ENCODE data around the gene AK1.

Gene AK1

DNA sequence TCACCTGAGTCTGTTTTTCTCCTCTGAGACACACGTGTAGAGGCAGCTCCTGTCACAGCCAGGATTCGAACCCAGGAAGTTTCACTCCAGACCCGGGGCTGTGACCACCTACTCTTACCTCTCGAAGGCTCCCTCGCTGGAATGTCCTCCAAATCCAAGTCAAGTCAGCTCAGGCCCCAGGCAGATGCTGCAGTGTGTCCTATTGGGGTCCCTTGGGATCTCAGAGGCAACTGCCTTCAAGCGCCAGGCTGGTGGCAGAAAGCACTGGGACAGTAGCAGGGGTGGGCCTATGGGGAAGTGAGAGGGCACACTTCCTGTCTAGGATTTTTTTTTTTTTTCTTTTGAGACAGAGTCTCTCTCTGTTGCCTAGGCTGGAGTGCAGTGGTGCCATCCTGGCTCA, 40.1 kb upstream of the AK1 start:
- WGBS (ENCODE audit: extremely low coverage, insufficient coverage, low lambda C conversion rate) = no CpG with 5 or more reads among the region's 6 CpGs
- no peaks in the 10 kb centered on the region for H3K79me2 ChIP-seq (ENCODE audit: control insufficient read depth, insufficient read depth, low read length)
- no peaks in the 10 kb centered on the region for H3K4me1 ChIP-seq (ENCODE audit: control insufficient read depth, low read depth, low read length)
- H3K9ac ChIP-seq (ENCODE audit: low read length) = no peak overlapping the region
- DNase-seq = no peak
- no peak overlapping the region for H3K4me2 ChIP-seq (ENCODE audit: low read length)
- no peaks in the 10 kb centered on the region for H3K36me3 ChIP-seq (ENCODE audit: control insufficient read depth, insufficient read depth, low read length)
- no peak overlapping the region for H3K18ac ChIP-seq (ENCODE audit: low read length)
- no peak overlapping the region for H4K5ac ChIP-seq (ENCODE audit: low read length)
- no peak overlapping the region for H2BK120ac ChIP-seq (ENCODE audit: low read depth, low read length)
- no peak overlapping the region for H2AK5ac ChIP-seq (ENCODE audit: low read length)
- no peaks in the 10 kb centered on the region for H3K27me3 ChIP-seq (ENCODE audit: insufficient read depth, low read length, poor library complexity)
- no peak overlapping the region for H3K27ac ChIP-seq (ENCODE audit: low read depth, low read length)
- no peak overlapping the region for H4K8ac ChIP-seq (ENCODE audit: low read depth, low read length)
- H3K23ac ChIP-seq (ENCODE audit: low read length) = no peak overlapping the region
- H3K4ac ChIP-seq (ENCODE audit: low read depth, low read length) = no peak overlapping the region
- no peak overlapping the region for H2BK5ac ChIP-seq (ENCODE audit: low read length)
- H3K4me3 ChIP-seq (ENCODE audit: low read length) = no peak overlapping the region
- no peaks in the 10 kb centered on the region for H3K79me1 ChIP-seq (ENCODE audit: low read length)
- no peak overlapping the region for H2BK15ac ChIP-seq (replicated peaks; ENCODE audit: low read depth)
- H3K56ac ChIP-seq (ENCODE audit: low read length) = no peak overlapping the region

- Histone ChIP-seq H4K8ac (ENCODE audit: low read depth, low read length) (no peak within 1 kb of the TSS), H2BK15ac (replicated peaks; ENCODE audit: low read depth) (no peak within 1 kb of the TSS), H4K5ac (ENCODE audit: low read length) (no peak within 1 kb of the TSS), H3K79me1 (ENCODE audit: low read length) (no peaks in the 10 kb centered on the region), H3K79me2 (ENCODE audit: control insufficient read depth, insufficient read depth, low read length) (no peaks in the 10 kb centered on the region), H3K9ac (ENCODE audit: low read length) (peak within 1 kb of the TSS; percentile 71), H3K4ac (ENCODE audit: low read depth, low read length) (no peak within 1 kb of the TSS), H3K23ac (ENCODE audit: low read length) (no peak within 1 kb of the TSS), H3K18ac (ENCODE audit: low read length) (no peak within 1 kb of the TSS), H2BK5ac (ENCODE audit: low read length) (no peak within 1 kb of the TSS), H2BK120ac (ENCODE audit: low read depth, low read length) (no peak within 1 kb of the TSS), H3K4me1 (ENCODE audit: control insufficient read depth, low read depth, low read length) (no peaks in the 10 kb centered on the region), H3K27ac (ENCODE audit: low read depth, low read length) (no peak within 1 kb of the TSS), H3K27me3 (ENCODE audit: insufficient read depth, low read length, poor library complexity) (no peaks in the 10 kb centered on the region), H3K4me2 (ENCODE audit: low read length) (peak within 1 kb of the TSS; percentile 89), H3K56ac (ENCODE audit: low read length) (peak within 1 kb of the TSS; percentile 83), H3K4me3 (ENCODE audit: low read length) (peak within 1 kb of the TSS; percentile 48), H3K36me3 (ENCODE audit: control insufficient read depth, insufficient read depth, low read length) (no peaks in the 10 kb centered on the region), H2AK5ac (ENCODE audit: low read length) (no peak within 1 kb of the TSS)
- DNase-seq = peak; percentile 91
- no CpG with 5 or more reads among the region's 71 CpGs for WGBS (ENCODE audit: extremely low coverage, insufficient coverage, low lambda C conversion rate)
These were observed 39.5 kb upstream of the AK1 start, which contains the start of gene ST6GALNAC4 for GRCh38 chr9:127916720-127917581. Gene ST6GALNAC4, minus strand, starts transcription at chr9:127917041. Its CDS starts 622 bp downstream, at chr9:127916419.

DNA sequence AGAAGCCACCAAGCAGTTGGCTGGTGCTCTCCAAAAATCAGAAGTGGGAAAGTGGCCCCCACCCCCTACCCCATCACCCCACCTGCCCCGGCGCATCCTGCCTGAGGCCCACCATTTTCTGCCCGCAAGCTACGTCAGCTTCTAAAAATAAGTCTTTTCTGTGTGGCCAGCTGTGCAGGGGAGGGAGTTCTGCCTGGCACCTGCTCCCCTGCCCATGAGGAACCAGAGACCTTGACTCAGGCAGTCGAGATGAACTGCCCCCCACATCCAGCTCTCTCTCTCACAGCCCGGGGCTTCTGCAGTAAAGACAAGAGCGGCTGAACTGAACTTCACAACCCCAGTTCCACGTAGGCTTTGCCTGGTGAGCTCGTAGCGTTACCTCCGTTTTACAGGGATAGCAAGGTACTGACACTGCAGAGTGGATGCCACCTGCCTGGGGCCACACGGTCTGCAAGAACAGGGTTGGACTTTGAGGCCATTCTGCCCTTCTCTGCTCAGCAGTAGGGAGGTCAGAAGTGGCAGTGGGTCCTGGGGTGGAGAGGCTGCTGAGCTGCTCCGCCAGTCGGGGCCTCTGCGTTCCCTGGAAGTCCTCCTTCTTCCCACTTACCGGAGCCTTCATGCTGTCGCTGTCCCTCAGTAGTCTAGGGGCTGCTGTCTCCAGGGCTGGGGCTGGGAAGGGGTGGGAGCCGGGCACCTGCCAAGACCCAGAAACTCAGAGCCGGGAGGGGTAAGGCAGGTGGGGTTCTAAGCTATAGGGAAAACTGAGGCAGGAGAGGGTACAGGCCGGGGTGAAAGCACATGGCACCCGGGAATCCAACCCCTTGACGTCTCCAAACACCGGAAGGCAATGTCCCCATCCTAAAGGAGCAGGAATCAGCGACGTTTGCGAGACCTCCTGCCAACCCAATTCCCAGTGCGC, 38.6 kb upstream of the AK1 start:
- Histone ChIP-seq H3K4me2 (ENCODE audit: low read length) (peak overlapping the region; percentile 89), H3K79me2 (ENCODE audit: control insufficient read depth, insufficient read depth, low read length) (no peaks in the 10 kb centered on the region), H3K36me3 (ENCODE audit: control insufficient read depth, insufficient read depth, low read length) (no peaks in the 10 kb centered on the region), H2BK5ac (ENCODE audit: low read length) (no peak overlapping the region), H3K18ac (ENCODE audit: low read length) (no peak overlapping the region), H3K79me1 (ENCODE audit: low read length) (no peaks in the 10 kb centered on the region), H3K4me3 (ENCODE audit: low read length) (peak overlapping the region; percentile 48), H3K4me1 (ENCODE audit: control insufficient read depth, low read depth, low read length) (no peaks in the 10 kb centered on the region), H3K23ac (ENCODE audit: low read length) (no peak overlapping the region), H2BK15ac (replicated peaks; ENCODE audit: low read depth) (no peak overlapping the region), H3K56ac (ENCODE audit: low read length) (peak overlapping the region; percentile 83), H2AK5ac (ENCODE audit: low read length) (no peak overlapping the region), H4K8ac (ENCODE audit: low read depth, low read length) (no peak overlapping the region), H4K5ac (ENCODE audit: low read length) (no peak overlapping the region), H3K27me3 (ENCODE audit: insufficient read depth, low read length, poor library complexity) (no peaks in the 10 kb centered on the region), H2BK120ac (ENCODE audit: low read depth, low read length) (no peak overlapping the region), H3K4ac (ENCODE audit: low read depth, low read length) (no peak overlapping the region), H3K27ac (ENCODE audit: low read depth, low read length) (no peak overlapping the region), H3K9ac (ENCODE audit: low read length) (peak overlapping the region; percentile 71)
- no CpG with 5 or more reads among the region's 27 CpGs for WGBS (ENCODE audit: extremely low coverage, insufficient coverage, low lambda C conversion rate)
- no peak for DNase-seq

DNA sequence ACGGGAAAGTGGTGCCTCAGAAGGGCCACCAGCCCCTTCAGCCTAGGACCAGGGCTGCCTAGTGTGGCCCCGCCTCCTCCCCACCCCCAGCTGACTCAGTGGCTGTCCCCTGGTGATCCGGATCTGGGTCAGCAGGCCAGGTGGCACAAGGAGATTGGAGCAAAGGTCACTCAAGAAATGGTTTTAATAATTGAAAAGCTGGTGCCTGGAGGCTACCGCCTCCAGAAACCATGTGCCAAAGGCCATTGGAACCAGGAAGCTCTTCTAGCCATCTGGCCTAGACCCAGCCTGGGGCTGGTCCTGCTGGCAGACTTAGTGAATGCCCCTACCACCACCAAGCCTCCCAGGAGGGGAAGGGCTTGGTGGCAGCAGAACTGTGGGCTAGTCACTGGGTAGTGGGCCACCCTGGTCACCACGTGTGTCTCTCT, 37.9 kb upstream of the AK1 start:
- Histone ChIP-seq H3K4ac (ENCODE audit: low read depth, low read length) (no peak overlapping the region), H3K79me2 (ENCODE audit: control insufficient read depth, insufficient read depth, low read length) (no peaks in the 10 kb centered on the region), H2BK5ac (ENCODE audit: low read length) (no peak overlapping the region), H3K4me2 (ENCODE audit: low read length) (no peak overlapping the region), H3K23ac (ENCODE audit: low read length) (no peak overlapping the region), H3K27me3 (ENCODE audit: insufficient read depth, low read length, poor library complexity) (no peaks in the 10 kb centered on the region), H3K4me3 (ENCODE audit: low read length) (no peak overlapping the region), H3K9ac (ENCODE audit: low read length) (no peak overlapping the region), H2BK120ac (ENCODE audit: low read depth, low read length) (no peak overlapping the region), H4K5ac (ENCODE audit: low read length) (no peak overlapping the region), H2AK5ac (ENCODE audit: low read length) (no peak overlapping the region), H3K18ac (ENCODE audit: low read length) (no peak overlapping the region), H3K36me3 (ENCODE audit: control insufficient read depth, insufficient read depth, low read length) (no peaks in the 10 kb centered on the region), H3K4me1 (ENCODE audit: control insufficient read depth, low read depth, low read length) (no peaks in the 10 kb centered on the region), H3K27ac (ENCODE audit: low read depth, low read length) (no peak overlapping the region), H3K79me1 (ENCODE audit: low read length) (no peaks in the 10 kb centered on the region), H3K56ac (ENCODE audit: low read length) (no peak overlapping the region), H2BK15ac (replicated peaks; ENCODE audit: low read depth) (no peak overlapping the region), H4K8ac (ENCODE audit: low read depth, low read length) (no peak overlapping the region)
- WGBS (ENCODE audit: extremely low coverage, insufficient coverage, low lambda C conversion rate) = no CpG with 5 or more reads among the region's 5 CpGs
- no peak for DNase-seq

DNA sequence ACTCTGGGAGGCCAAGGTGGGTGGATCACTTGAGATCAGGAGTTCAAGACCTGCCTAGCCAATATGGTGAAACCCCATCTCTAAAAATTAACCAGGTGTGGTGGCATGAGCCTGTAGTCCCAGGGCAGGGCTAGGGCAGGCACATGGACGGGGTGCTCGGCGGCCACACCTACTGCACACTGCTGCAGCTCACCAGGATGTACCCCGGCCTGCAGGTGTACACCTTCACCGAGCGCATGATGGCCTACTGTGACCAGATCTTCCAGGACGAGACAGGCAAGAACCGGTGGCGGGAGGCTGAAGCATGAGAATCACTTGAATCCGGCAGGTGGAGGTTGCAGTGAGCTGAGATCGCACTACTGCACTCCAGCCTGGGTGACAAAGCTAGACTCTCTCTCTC, 36.2 kb upstream of the AK1 start:
- no peak for DNase-seq
- Histone ChIP-seq H3K4me1 (ENCODE audit: control insufficient read depth, low read depth, low read length) (no peaks in the 10 kb centered on the region), H4K8ac (ENCODE audit: low read depth, low read length) (no peak overlapping the region), H3K23ac (ENCODE audit: low read length) (no peak overlapping the region), H3K4me3 (ENCODE audit: low read length) (no peak overlapping the region), H3K4me2 (ENCODE audit: low read length) (no peak overlapping the region), H3K56ac (ENCODE audit: low read length) (no peak overlapping the region), H3K79me1 (ENCODE audit: low read length) (no peaks in the 10 kb centered on the region), H2BK5ac (ENCODE audit: low read length) (no peak overlapping the region), H3K4ac (ENCODE audit: low read depth, low read length) (no peak overlapping the region), H3K27me3 (ENCODE audit: insufficient read depth, low read length, poor library complexity) (no peaks in the 10 kb centered on the region), H4K5ac (ENCODE audit: low read length) (no peak overlapping the region), H3K27ac (ENCODE audit: low read depth, low read length) (no peak overlapping the region), H2BK15ac (replicated peaks; ENCODE audit: low read depth) (no peak overlapping the region), H3K18ac (ENCODE audit: low read length) (no peak overlapping the region), H2AK5ac (ENCODE audit: low read length) (no peak overlapping the region), H3K9ac (ENCODE audit: low read length) (no peak overlapping the region), H3K36me3 (ENCODE audit: control insufficient read depth, insufficient read depth, low read length) (no peaks in the 10 kb centered on the region), H3K79me2 (ENCODE audit: control insufficient read depth, insufficient read depth, low read length) (no peaks in the 10 kb centered on the region), H2BK120ac (ENCODE audit: low read depth, low read length) (no peak overlapping the region)
- no CpG with 5 or more reads among the region's 11 CpGs for WGBS (ENCODE audit: extremely low coverage, insufficient coverage, low lambda C conversion rate)
